Measurements from ENCODE around the gene DNM2. TPM values are rescaled to one million over a fixed set of nuclear protein-coding genes. Genes with fewer than 3 reads are reported as not detected.
A peak's percentile ranks its signal among the peaks of the same experiment; 100 is the strongest.

The DNM2 gene
- total and polyA plus RNA-seq, 7 donors: 70.6 to 149 (median 122) TPM

- H3K4me3 ChIP-seq: no peak overlapping the region
- H3K36me3 ChIP-seq (ENCODE audit: insufficient read depth in 1 of 2, low read depth in 1 of 2): peaks cover 4 to 99% of the 10 kb centered on the region in 2 donors
- no peak overlapping the region for H3K27ac ChIP-seq
- intact Hi-C loops (cut with DNase I): no loop called here
- H3K9me3 ChIP-seq: no peaks in the 10 kb centered on the region
- WGBS, 3 donors: 50 to 61% (median 53%) methylated on average over 13 of the region's 13 CpGs
- ATAC-seq: peak in 1 of 4 donors; percentile 29
- no peaks in the 10 kb centered on the region for H3K27me3 ChIP-seq (ENCODE audit: insufficient read depth in 3 of 3, low read length in 2 of 3)
- no peak for TF ChIP-seq CTCF (IDR thresholded peaks at IDR 0.05)
- DNase-seq: no peak
- H3K4me1 ChIP-seq: peaks cover 15% of the 10 kb centered on the region
Measured at GRCh38 chr19:10782795-10783194, 64.9 kb downstream of the DNM2 start.

GRCh38 chr19:10784257-10784656 is 66.4 kb downstream of the DNM2 start:
- DNase-seq (no peak), ATAC-seq (no peak)
- Histone ChIP-seq H3K4me3 (no peak overlapping the region), H3K9me3 (no peaks in the 10 kb centered on the region), H3K36me3 (ENCODE audit: insufficient read depth in 1 of 2, low read depth in 1 of 2) (peaks cover 4 to 99% of the 10 kb centered on the region in 2 donors), H3K4me1 (peaks cover 15% of the 10 kb centered on the region), H3K27ac (no peak overlapping the region), H3K27me3 (ENCODE audit: insufficient read depth in 3 of 3, low read length in 2 of 3) (no peaks in the 10 kb centered on the region)
- WGBS, 3 donors: 64 to 70% (median 70%) methylated on average over 9 to 10 of the region's 10 CpGs
- no peak for TF ChIP-seq CTCF (IDR thresholded peaks at IDR 0.05)
- intact Hi-C loops (cut with DNase I): no loop called here

- Histone ChIP-seq H3K9me3 (no peaks in the 10 kb centered on the region), H3K36me3 (ENCODE audit: insufficient read depth in 1 of 2, low read depth in 1 of 2) (peaks cover 4 to 100% of the 10 kb centered on the region in 2 donors), H3K27me3 (ENCODE audit: insufficient read depth in 3 of 3, low read length in 2 of 3) (no peaks in the 10 kb centered on the region), H3K4me1 (no peaks in the 10 kb centered on the region), H3K4me3 (no peak overlapping the region), H3K27ac (no peak overlapping the region)
- DNase-seq (no peak), ATAC-seq (no peak)
- intact Hi-C loops (cut with DNase I): no loop called here
- no peak for TF ChIP-seq CTCF (IDR thresholded peaks at IDR 0.05)
- WGBS, 3 donors: 93 to 96% (median 95%) methylated on average over 8 of the region's 8 CpGs
Measured at GRCh38 chr19:10788146-10788545, 70.3 kb downstream of the DNM2 start.

GRCh38 chr19:10789866-10790265 is 72.0 kb downstream of the DNM2 start:
- ATAC-seq: no peak
- intact Hi-C loops (cut with DNase I): no loop called here
- TF ChIP-seq CTCF (IDR thresholded peaks at IDR 0.05): no peak

GRCh38 chr19:10796653-10797052 is 78.8 kb downstream of the DNM2 start:
- no peaks in the 10 kb centered on the region for H3K27me3 ChIP-seq (ENCODE audit: insufficient read depth in 3 of 3, low read length in 2 of 3)
- H3K9me3 ChIP-seq: no peaks in the 10 kb centered on the region
- H3K27ac ChIP-seq: no peak overlapping the region
- no peak for TF ChIP-seq CTCF (IDR thresholded peaks at IDR 0.05)
- peaks cover 3 to 98% of the 10 kb centered on the region in 2 donors for H3K36me3 ChIP-seq (ENCODE audit: insufficient read depth in 1 of 2, low read depth in 1 of 2)
- DNase-seq: no peak
- H3K4me1 ChIP-seq: no peaks in the 10 kb centered on the region
- intact Hi-C loops (cut with DNase I): no loop called here
- H3K4me3 ChIP-seq: no peak overlapping the region
- WGBS, 3 donors: 89 to 90% (median 89%) methylated on average over 19 of the region's 19 CpGs
- ATAC-seq: peak in 1 of 4 donors; percentile 24

More at GRCh38 chr19:10789866-10790265, 72.0 kb downstream of the DNM2 start:
- H3K27me3 ChIP-seq (ENCODE audit: insufficient read depth in 3 of 3, low read length in 2 of 3): no peaks in the 10 kb centered on the region
- 93 to 97% (median 96%) methylated on average over 10 of the region's 10 CpGs for WGBS, 3 donors
- no peak overlapping the region for H3K4me3 ChIP-seq
- no peak overlapping the region for H3K27ac ChIP-seq
- H3K36me3 ChIP-seq (ENCODE audit: insufficient read depth in 1 of 2, low read depth in 1 of 2): peaks cover 4 to 100% of the 10 kb centered on the region in 2 donors
- no peak for DNase-seq
- no peaks in the 10 kb centered on the region for H3K4me1 ChIP-seq
- no peaks in the 10 kb centered on the region for H3K9me3 ChIP-seq
